Ascending aorta (tissue), 2 donors: Measurements from ENCODE around the gene CCDC197. TPM values are rescaled to one million over a fixed set of nuclear protein-coding genes. Genes with fewer than 3 reads are reported as not detected.

Experiments
- DNase-seq, 2 donors: peaks; one replicate each; pipeline ENCODE4 v3.0.0-alpha.2; 2019; ENCODE audit warnings: low spot score in 2 of 2
- H3K27ac ChIP-seq, 2 donors: fragments of 200-600 bp; sonication (generic); one replicate each; pipeline ENCODE4 v1.5.1; 2016 to 2017; ENCODE audit warnings: mild to moderate bottlenecking in 1 of 2
- H3K27me3 ChIP-seq: fragments of 200-600 bp; sonication (generic); one replicate; pipeline ENCODE4 v1.5.1; 2017
- H3K36me3 ChIP-seq, 2 donors: fragments of 200-600 bp; sonication (generic); one replicate each; pipeline ENCODE4 v1.5.1; 2016
- H3K4me1 ChIP-seq, 2 donors: fragments of 200-600 bp; sonication (generic); one replicate each; pipeline ENCODE4 v1.5.1; 2016 to 2017; ENCODE audit warnings: mild to moderate bottlenecking in 1 of 2
- H3K4me3 ChIP-seq, 2 donors: fragments of 200-600 bp; sonication (generic); one replicate each; pipeline ENCODE4 v1.5.1; 2016 to 2017; ENCODE audit warnings: mild to moderate bottlenecking in 1 of 2
- H3K9me3 ChIP-seq, 2 donors: fragments of 200-600 bp; sonication (generic); one replicate each; pipeline ENCODE4 v1.5.1; 2016
- intact Hi-C: fragments of 100-400 bp; cut with DNase I; formaldehyde crosslinking; loops from one replicate; pipeline ENCODE4 v1.15.1; 2023
- total RNA-seq: library from RNA; depleted of rRNA; stranded (reverse); fragments of >200 nt; gene quantifications from one replicate; pipeline ENCODE4 v1.1.0, GENCODE V29; 2016
- TF ChIP-seq, protein P1 (sequence below), 3 experiments: fragments of 200-600 bp in 2 of 3; fragments of 450-650 bp in 1 of 3; sonication (generic) in 2 of 3; IDR thresholded peaks; one replicate each; pipeline ENCODE4 v1.5.1; 2016 to 2019; ENCODE audit warnings: antibody characterized with exemption in 3 of 3, mild to moderate bottlenecking in 1 of 3, moderate library complexity in 1 of 3

Gene CCDC197
- total RNA-seq, 1 donor from 2014 or later, result not detected

DNA sequence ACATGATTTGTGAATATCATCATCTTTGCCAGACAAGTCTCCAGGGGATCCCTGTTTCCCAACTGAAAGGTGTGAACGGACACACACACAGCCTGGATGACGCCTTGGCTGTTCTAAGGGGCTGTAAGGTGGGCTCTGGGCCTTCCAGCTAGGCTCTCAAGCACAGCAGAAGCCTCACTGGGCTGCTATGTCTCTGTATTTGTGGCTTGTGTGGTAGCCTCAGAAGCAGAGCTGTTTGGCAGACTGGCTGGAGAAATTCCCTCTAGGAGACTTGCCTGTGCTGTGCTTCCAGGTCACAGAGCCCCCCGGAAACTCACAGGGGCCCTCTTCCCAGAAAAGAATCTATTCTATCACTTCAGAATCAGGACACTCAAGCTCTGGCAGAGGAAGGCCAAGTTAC is 50.5 kb downstream of the CCDC197 start:
- TF ChIP-seq, protein P1, sequence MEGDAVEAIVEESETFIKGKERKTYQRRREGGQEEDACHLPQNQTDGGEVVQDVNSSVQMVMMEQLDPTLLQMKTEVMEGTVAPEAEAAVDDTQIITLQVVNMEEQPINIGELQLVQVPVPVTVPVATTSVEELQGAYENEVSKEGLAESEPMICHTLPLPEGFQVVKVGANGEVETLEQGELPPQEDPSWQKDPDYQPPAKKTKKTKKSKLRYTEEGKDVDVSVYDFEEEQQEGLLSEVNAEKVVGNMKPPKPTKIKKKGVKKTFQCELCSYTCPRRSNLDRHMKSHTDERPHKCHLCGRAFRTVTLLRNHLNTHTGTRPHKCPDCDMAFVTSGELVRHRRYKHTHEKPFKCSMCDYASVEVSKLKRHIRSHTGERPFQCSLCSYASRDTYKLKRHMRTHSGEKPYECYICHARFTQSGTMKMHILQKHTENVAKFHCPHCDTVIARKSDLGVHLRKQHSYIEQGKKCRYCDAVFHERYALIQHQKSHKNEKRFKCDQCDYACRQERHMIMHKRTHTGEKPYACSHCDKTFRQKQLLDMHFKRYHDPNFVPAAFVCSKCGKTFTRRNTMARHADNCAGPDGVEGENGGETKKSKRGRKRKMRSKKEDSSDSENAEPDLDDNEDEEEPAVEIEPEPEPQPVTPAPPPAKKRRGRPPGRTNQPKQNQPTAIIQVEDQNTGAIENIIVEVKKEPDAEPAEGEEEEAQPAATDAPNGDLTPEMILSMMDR (IDR thresholded peaks at IDR 0.05), result no peak
- H3K9me3 ChIP-seq, result no peaks in the 10 kb centered on the region
- peaks cover 65 to 86% of the 10 kb centered on the region in 2 donors for H3K36me3 ChIP-seq
- no peaks in the 10 kb centered on the region for H3K4me1 ChIP-seq
- no peak overlapping the region for H3K4me3 ChIP-seq
- no peak overlapping the region for H3K27ac ChIP-seq
- no peaks in the 10 kb centered on the region for H3K27me3 ChIP-seq
- intact Hi-C loops, result no loop called here
- peak in 1 of 2 donors; percentile 28 for DNase-seq

- peak in 1 of 2 donors; percentile 59 for DNase-seq
- Histone ChIP-seq H3K9me3 (no peaks in the 10 kb centered on the region), H3K27me3 (no peaks in the 10 kb centered on the region), H3K27ac (no peak overlapping the region), H3K4me3 (no peak overlapping the region), H3K4me1 (no peaks in the 10 kb centered on the region), H3K36me3 (peaks cover 77 to 98% of the 10 kb centered on the region in 2 donors)
- TF ChIP-seq, protein P1 (IDR thresholded peaks at IDR 0.05), result no peak
- intact Hi-C loops, result no loop called here
Measured at GRCh38 chr14:94048691-94049624, 51.9 kb downstream of the CCDC197 start.

- Histone ChIP-seq H3K4me3 (no peak overlapping the region), H3K27me3 (no peaks in the 10 kb centered on the region), H3K4me1 (no peaks in the 10 kb centered on the region), H3K36me3 (peaks cover 84 to 98% of the 10 kb centered on the region in 2 donors), H3K27ac (no peak overlapping the region), H3K9me3 (no peaks in the 10 kb centered on the region)
- TF ChIP-seq, protein P1 (IDR thresholded peaks at IDR 0.05), result no peak
- intact Hi-C loops, result loop anchor here (5.0 kb wide), 1 partner anchor 88 kb away; no protein-coding TSS in a partner anchor
- DNase-seq, result peak in 1 of 2 donors; percentile 27
Measured at GRCh38 chr14:94049625-94050023, 52.5 kb downstream of the CCDC197 start.

- no peak overlapping the region for H3K27ac ChIP-seq
- no peak overlapping the region for H3K4me3 ChIP-seq
- peaks cover 91 to 99% of the 10 kb centered on the region in 2 donors for H3K36me3 ChIP-seq
- H3K4me1 ChIP-seq, result no peaks in the 10 kb centered on the region
- H3K27me3 ChIP-seq, result no peaks in the 10 kb centered on the region
- TF ChIP-seq, protein P1 (IDR thresholded peaks at IDR 0.05), result no peak
- H3K9me3 ChIP-seq, result no peaks in the 10 kb centered on the region
- DNase-seq, result peak in 1 of 2 donors; percentile 52
- intact Hi-C loops, result loop anchor here (5.0 kb wide), 1 partner anchor 87 kb away; no protein-coding TSS in a partner anchor
Measured at GRCh38 chr14:94050231-94050880, 53.3 kb downstream of the CCDC197 start.

GRCh38 chr14:94051115-94051514 is 54.0 kb downstream of the CCDC197 start:
- H3K4me3 ChIP-seq, result no peak overlapping the region
- H3K4me1 ChIP-seq, result no peaks in the 10 kb centered on the region
- H3K9me3 ChIP-seq, result no peaks in the 10 kb centered on the region
- H3K36me3 ChIP-seq, result peaks cover 98 to 99% of the 10 kb centered on the region in 2 donors
- TF ChIP-seq, protein P1 (IDR thresholded peaks at IDR 0.05), result peak in 2 of 3 experiments; percentile 12 to 29
- no peak overlapping the region for H3K27ac ChIP-seq
- H3K27me3 ChIP-seq, result no peaks in the 10 kb centered on the region
- intact Hi-C loops, result loop anchor here (5.0 kb wide), 1 partner anchor 86 kb away; no protein-coding TSS in a partner anchor
- DNase-seq, result peak in 1 of 2 donors; percentile 58
